Measurements from ENCODE around the gene CALHM4. TPM values are rescaled to one million over a fixed set of nuclear protein-coding genes. Genes with fewer than 3 reads are reported as not detected.

Gene CALHM4
- total and polyA plus RNA-seq, 12 donors, result 0.09 to 0.26 (median 0.22) TPM; not detected in 9

GRCh38 chr6:116605935-116606334 lies 52.4 kb downstream of the CALHM4 start:
- Histone ChIP-seq H3K27ac (no peak overlapping the region), H3K27me3 (no peaks in the 10 kb centered on the region), H3K36me3 (peaks cover 0 to 54% (median 8%) of the 10 kb centered on the region in 9 donors), H3K9me3 (peaks cover 0 to 5% (median 0%) of the 10 kb centered on the region in 11 donors), H3K4me3 (no peak overlapping the region), H3K4me1 (no peaks in the 10 kb centered on the region)
- WGBS, 2 donors, result 96 to 98% methylated on average over 4 of the region's 4 CpGs
- ATAC-seq (no peak), DNase-seq (no peak)
- intact Hi-C loops (cut with DNase I), result no loop called here
- no peak for TF ChIP-seq CTCF (IDR thresholded peaks at IDR 0.05)

Other genes with a start within 250 kb of the CALHM4 start
- 10 to 100 TPM in 8 of 10 donors, 1 to 10 TPM in 2; 8.8 to 25.4 (median 12.7) TPM for gene DSE, start 182.8 kb upstream of the CALHM4 start, total RNA-seq
- gene DSE, start 182.8 kb upstream of the CALHM4 start, polyA plus RNA-seq, result 1 to 10 TPM; 3.8 to 5.1 TPM
- gene CALHM6, start 92.4 kb upstream of the CALHM4 start, total RNA-seq, result 10 to 100 TPM in 1 of 10 donors, 1 to 10 TPM in 4, under 1 TPM in 3, not detected in 2; 0.45 to 40.8 (median 1.5) TPM
- 1 to 10 TPM; 1.5 to 2.6 TPM for gene CALHM6, start 92.4 kb upstream of the CALHM4 start, polyA plus RNA-seq
- gene CALHM5, start 42.1 kb upstream of the CALHM4 start, total RNA-seq, result 1 to 10 TPM; 1.1 to 2.8 (median 1.5) TPM
- gene CALHM5, start 42.1 kb upstream of the CALHM4 start, polyA plus RNA-seq, result 1 to 10 TPM; 1.2 TPM
- under 1 TPM in 6 of 10 donors, not detected in 4; 0.09 to 0.26 (median 0.23) TPM for gene TRAPPC3L, start 8.1 kb upstream of the CALHM4 start, total RNA-seq
- under 1 TPM; 0.03 to 0.22 TPM for gene TRAPPC3L, start 8.1 kb upstream of the CALHM4 start, polyA plus RNA-seq
- gene RWDD1, start 17.8 kb downstream of the CALHM4 start, total RNA-seq, result 10 to 100 TPM; 40.8 to 79.7 (median 49.7) TPM
- 100 to 1,000 TPM in 1 of 2 donors, 10 to 100 TPM in 1; 80.3 to 123 TPM for gene RWDD1, start 17.8 kb downstream of the CALHM4 start, polyA plus RNA-seq
- under 1 TPM in 8 of 10 donors, not detected in 2; 0.11 to 0.55 (median 0.22) TPM for gene RSPH4A, start 62.7 kb downstream of the CALHM4 start, total RNA-seq
- gene RSPH4A, start 62.7 kb downstream of the CALHM4 start, polyA plus RNA-seq, result under 1 TPM; 0.14 to 0.44 TPM
- 1 to 10 TPM; 2.9 to 4.7 (median 4.1) TPM for gene ZUP1, start 115.0 kb downstream of the CALHM4 start, total RNA-seq
- gene ZUP1, start 115.0 kb downstream of the CALHM4 start, polyA plus RNA-seq, result 1 to 10 TPM; 2.9 to 9.1 TPM
- gene KPNA5, start 127.5 kb downstream of the CALHM4 start, total RNA-seq, result 10 to 100 TPM in 1 of 10 donors, 1 to 10 TPM in 9; 6.8 to 11.7 (median 8.3) TPM
- 1 to 10 TPM; 1.0 to 2.7 TPM for gene KPNA5, start 127.5 kb downstream of the CALHM4 start, polyA plus RNA-seq
- gene FAM162B, start 212.0 kb downstream of the CALHM4 start, total RNA-seq, result 1 to 10 TPM; 1.3 to 8.0 (median 2.5) TPM
- 1 to 10 TPM; 6.1 to 7.5 TPM for gene FAM162B, start 212.0 kb downstream of the CALHM4 start, polyA plus RNA-seq

All from heart right ventricle (tissue), 16 donors.